Fibroblast of lung (primary cell): ENCODE measurements around the gene RNF41. TPM values are rescaled to one million over a fixed set of nuclear protein-coding genes. Genes with fewer than 3 reads are reported as not detected.

ENCODE experiments used
- DNase-seq, 2 donors: peaks; one replicate each; pipeline versions ENCODE4 v3.0.0 to v3.0.0-alpha.2; 2010; ENCODE audit warnings: low read depth in 2 of 2
- H2AFZ ChIP-seq: 2 replicates; pipeline ENCODE4 v1.5.1; 2012; ENCODE audit warnings: low read length, control low read depth, inconsistent platforms
- H3K27ac ChIP-seq: 2 replicates; pipeline ENCODE4 v1.5.1; 2011; ENCODE audit warnings: low read length, control low read depth; ENCODE audit not compliant: insufficient read depth
- H3K27me3 ChIP-seq: 2 replicates; pipeline ENCODE4 v1.5.1; 2011; ENCODE audit warnings: mild to moderate bottlenecking, low read length; ENCODE audit not compliant: control insufficient read depth, insufficient read depth
- H3K36me3 ChIP-seq: 2 replicates; pipeline ENCODE4 v1.5.1; 2011; ENCODE audit warnings: low read length; ENCODE audit not compliant: control insufficient read depth, insufficient read depth
- H3K4me1 ChIP-seq: 2 replicates; pipeline ENCODE4 v1.5.1; 2011; ENCODE audit warnings: low read length; ENCODE audit not compliant: control insufficient read depth, insufficient read depth; ENCODE audit errors: extremely low read depth
- H3K4me2 ChIP-seq: 2 replicates; pipeline ENCODE4 v1.5.1; 2011; ENCODE audit warnings: low read length, control low read depth; ENCODE audit not compliant: insufficient read depth; ENCODE audit errors: extremely low read depth
- H3K4me3 ChIP-seq, 4 experiments: fragments of 200-600 bp in 1 of 4; sonication (generic) in 1 of 4; replicated peaks in 1 of 4; 2 replicates each; pipeline ENCODE4 v1.5.1; 2011 to 2016; ENCODE audit warnings: low read length in 4 of 4, low read depth in 3 of 4, mild to moderate bottlenecking in 3 of 4, control low read depth in 2 of 4, inconsistent platforms in 1 of 4, mixed read lengths in 1 of 4; ENCODE audit not compliant: insufficient read depth in 1 of 4; ENCODE audit errors: control extremely low read depth in 1 of 4
- H3K79me2 ChIP-seq: 2 replicates; pipeline ENCODE4 v1.5.1; 2012; ENCODE audit warnings: mild to moderate bottlenecking, low read length, inconsistent platforms; ENCODE audit not compliant: control insufficient read depth, insufficient read depth
- H3K9ac ChIP-seq: 2 replicates; pipeline ENCODE4 v1.5.1; 2011; ENCODE audit warnings: mild to moderate bottlenecking, low read length, control low read depth; ENCODE audit not compliant: insufficient read depth
- H3K9me3 ChIP-seq: 2 replicates; pipeline ENCODE4 v1.5.1; 2012; ENCODE audit warnings: low read depth, low read length; ENCODE audit not compliant: control insufficient read depth, insufficient read depth
- H4K20me1 ChIP-seq: 2 replicates; pipeline ENCODE4 v1.5.1; 2011; ENCODE audit warnings: low read length; ENCODE audit not compliant: control insufficient read depth, insufficient read depth; ENCODE audit errors: extremely low read depth
- CTCF ChIP-seq, 2 donors: IDR thresholded peaks in 1 of 2; conservative IDR thresholded peaks in 1 of 2; 1 replicate in 1 of 2; 2 replicates in 1 of 2; pipeline ENCODE4 v1.5.1; 2011 to 2012; ENCODE audit warnings: low read length in 2 of 2, control low read depth in 1 of 2, inconsistent platforms in 1 of 2, low read depth in 1 of 2, mild to moderate bottlenecking in 1 of 2
- EZH2 ChIP-seq: IDR thresholded peaks from 2 replicates; pipeline ENCODE4 v1.5.1; 2012; ENCODE audit warnings: low read length, control low read depth, mild to moderate bottlenecking; ENCODE audit errors: missing control alignments
- polyA plus RNA-seq, 2 donors: library from polyadenylated mRNA; depleted of rRNA in 1 of 2; stranded (reverse) in 1 of 2; unstranded in 1 of 2; fragments of >200 nt; gene quantifications; 2 replicates each; pipeline ENCODE4 v1.2.1, GENCODE V29; 2011 to 2012; ENCODE audit warnings: missing spikeins in 1 of 2
- total RNA-seq: library from RNA; depleted of rRNA; stranded (reverse); fragments of >200 nt; gene quantifications from 2 replicates; pipeline ENCODE4 v1.2.1, GENCODE V29; 2014

The RNF41 gene
- total and polyA plus RNA-seq, 2 donors (not counting 1 experiment from before 2014, with no cell fraction given), result 99.7 to 199 TPM

- Histone ChIP-seq H3K27ac (no peak overlapping the region), H3K27me3 (no peaks in the 10 kb centered on the region), H3K4me3 (no peak overlapping the region), H3K9ac (no peak overlapping the region), H3K9me3 (no peaks in the 10 kb centered on the region), H4K20me1 (no peaks in the 10 kb centered on the region), H3K4me1 (no peaks in the 10 kb centered on the region), H3K79me2 (no peaks in the 10 kb centered on the region), H3K36me3 (peaks cover 1% of the 10 kb centered on the region), H3K4me2 (no peak overlapping the region), H2AFZ (no peak overlapping the region)
- no peak for DNase-seq
- TF ChIP-seq CTCF (conservative IDR thresholded peaks at IDR 0.05 in 1 of 2, IDR thresholded peaks at IDR 0.05 in 1 of 2; ENCODE audit: low read depth in 1 of 2, low read length in 2 of 2) (no peak), EZH2 (no peak)
These were observed 9.5 kb upstream of the RNF41 start for GRCh38 chr12:56231184-56231582.

GRCh38 chr12:56230432-56231183, 8.9 kb upstream of the RNF41 start:
- TF ChIP-seq EZH2, result no peak
- TF ChIP-seq CTCF (conservative IDR thresholded peaks at IDR 0.05 in 1 of 2, IDR thresholded peaks at IDR 0.05 in 1 of 2; ENCODE audit: low read depth in 1 of 2, low read length in 2 of 2), result no peak
- Histone ChIP-seq H3K9ac (no peak overlapping the region), H3K27me3 (no peaks in the 10 kb centered on the region), H3K27ac (no peak overlapping the region), H2AFZ (no peak overlapping the region), H4K20me1 (no peaks in the 10 kb centered on the region), H3K4me3 (no peak overlapping the region), H3K36me3 (peaks cover 3% of the 10 kb centered on the region), H3K9me3 (no peaks in the 10 kb centered on the region), H3K79me2 (no peaks in the 10 kb centered on the region), H3K4me2 (no peak overlapping the region), H3K4me1 (no peaks in the 10 kb centered on the region)
- DNase-seq, result no peak

- H3K36me3 ChIP-seq, result peaks cover 3% of the 10 kb centered on the region
- no peak within 1 kb of the TSS for H3K4me3 ChIP-seq
- H3K4me1 ChIP-seq, result peaks cover 3% of the 10 kb centered on the region
- H3K4me2 ChIP-seq, result no peak within 1 kb of the TSS
- H3K9me3 ChIP-seq, result no peaks in the 10 kb centered on the region
- TF ChIP-seq EZH2, result no peak
- no peak for TF ChIP-seq CTCF (conservative IDR thresholded peaks at IDR 0.05 in 1 of 2, IDR thresholded peaks at IDR 0.05 in 1 of 2; ENCODE audit: low read depth in 1 of 2, low read length in 2 of 2)
- H3K9ac ChIP-seq, result no peak within 1 kb of the TSS
- no peak for DNase-seq
- no peak within 1 kb of the TSS for H2AFZ ChIP-seq
- H3K27ac ChIP-seq, result no peak within 1 kb of the TSS
- no peaks in the 10 kb centered on the region for H3K79me2 ChIP-seq
- no peaks in the 10 kb centered on the region for H3K27me3 ChIP-seq
- H4K20me1 ChIP-seq, result no peaks in the 10 kb centered on the region
These were observed 8.3 kb upstream of the RNF41 start, which contains the start of gene SLC39A5 for GRCh38 chr12:56229916-56230431. Gene SLC39A5, plus strand, starts transcription at chr12:56230051. Its CDS starts 1,224 bp downstream, at chr12:56231275.
